Measurements from ENCODE around the gene SLC33A1. TPM values are rescaled to one million over a fixed set of nuclear protein-coding genes. Genes with fewer than 3 reads are reported as not detected.

The SLC33A1 gene
- total and polyA plus RNA-seq, 2 of the 13 experiments (the other 11 are each of a cell fraction or from before 2014, with no cell fraction given): 20.0 to 32.1 TPM

DNA sequence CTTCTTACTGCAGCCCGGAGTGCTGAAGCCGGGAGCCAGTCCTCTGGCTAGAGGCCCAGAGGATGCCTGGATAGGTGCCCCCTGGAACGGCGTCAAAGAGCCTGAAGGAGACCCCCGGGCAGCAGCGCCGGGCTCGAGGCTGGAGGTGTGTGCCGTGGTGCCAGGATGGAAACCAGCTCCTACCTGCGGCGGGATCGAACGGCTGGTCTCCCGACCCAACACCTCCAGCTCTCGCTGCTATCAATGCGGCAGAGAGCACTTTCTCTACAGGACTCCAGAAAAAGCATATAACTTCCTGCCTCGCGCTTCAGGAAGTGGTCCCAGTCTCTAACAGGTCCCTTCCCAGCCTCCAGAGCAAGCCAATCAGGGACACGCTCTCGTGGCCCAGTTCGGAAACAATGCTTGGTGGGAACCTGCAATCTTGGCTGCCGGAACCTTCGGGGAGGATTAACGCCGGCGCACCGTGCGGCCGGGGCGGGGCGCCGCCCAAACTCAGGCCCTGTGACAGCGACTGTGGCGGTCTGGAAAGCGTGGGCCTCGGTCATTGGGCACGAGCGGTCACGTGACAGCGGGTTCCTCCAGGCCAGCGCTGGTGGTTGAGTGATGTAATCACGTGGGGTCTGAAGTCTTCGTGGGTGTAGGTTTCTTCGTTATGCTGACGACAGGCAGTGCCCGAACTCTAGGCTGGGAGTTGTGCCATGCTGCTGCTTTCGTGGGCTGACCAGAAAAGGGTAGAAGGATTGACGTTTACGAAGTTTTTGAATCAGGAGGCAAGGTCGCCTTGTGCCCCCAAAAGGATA is at the start of gene SLC33A1 (continued):
- TF ChIP-seq, protein P1, sequence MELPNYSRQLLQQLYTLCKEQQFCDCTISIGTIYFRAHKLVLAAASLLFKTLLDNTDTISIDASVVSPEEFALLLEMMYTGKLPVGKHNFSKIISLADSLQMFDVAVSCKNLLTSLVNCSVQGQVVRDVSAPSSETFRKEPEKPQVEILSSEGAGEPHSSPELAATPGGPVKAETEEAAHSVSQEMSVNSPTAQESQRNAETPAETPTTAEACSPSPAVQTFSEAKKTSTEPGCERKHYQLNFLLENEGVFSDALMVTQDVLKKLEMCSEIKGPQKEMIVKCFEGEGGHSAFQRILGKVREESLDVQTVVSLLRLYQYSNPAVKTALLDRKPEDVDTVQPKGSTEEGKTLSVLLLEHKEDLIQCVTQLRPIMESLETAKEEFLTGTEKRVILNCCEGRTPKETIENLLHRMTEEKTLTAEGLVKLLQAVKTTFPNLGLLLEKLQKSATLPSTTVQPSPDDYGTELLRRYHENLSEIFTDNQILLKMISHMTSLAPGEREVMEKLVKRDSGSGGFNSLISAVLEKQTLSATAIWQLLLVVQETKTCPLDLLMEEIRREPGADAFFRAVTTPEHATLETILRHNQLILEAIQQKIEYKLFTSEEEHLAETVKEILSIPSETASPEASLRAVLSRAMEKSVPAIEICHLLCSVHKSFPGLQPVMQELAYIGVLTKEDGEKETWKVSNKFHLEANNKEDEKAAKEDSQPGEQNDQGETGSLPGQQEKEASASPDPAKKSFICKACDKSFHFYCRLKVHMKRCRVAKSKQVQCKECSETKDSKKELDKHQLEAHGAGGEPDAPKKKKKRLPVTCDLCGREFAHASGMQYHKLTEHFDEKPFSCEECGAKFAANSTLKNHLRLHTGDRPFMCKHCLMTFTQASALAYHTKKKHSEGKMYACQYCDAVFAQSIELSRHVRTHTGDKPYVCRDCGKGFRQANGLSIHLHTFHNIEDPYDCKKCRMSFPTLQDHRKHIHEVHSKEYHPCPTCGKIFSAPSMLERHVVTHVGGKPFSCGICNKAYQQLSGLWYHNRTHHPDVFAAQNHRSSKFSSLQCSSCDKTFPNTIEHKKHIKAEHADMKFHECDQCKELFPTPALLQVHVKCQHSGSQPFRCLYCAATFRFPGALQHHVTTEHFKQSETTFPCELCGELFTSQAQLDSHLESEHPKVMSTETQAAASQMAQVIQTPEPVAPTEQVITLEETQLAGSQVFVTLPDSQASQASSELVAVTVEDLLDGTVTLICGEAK (IDR thresholded peaks at IDR 0.05): peak; percentile 96
- TF ChIP-seq, protein P1 (CRISPR knock-in tag; IDR thresholded peaks at IDR 0.05): no peak; the same call in 1 of the 2 replicates
- TF ChIP-seq ZNF839 (CRISPR knock-in tag; IDR thresholded peaks at IDR 0.05; ENCODE audit: borderline replicate concordance): no peak
- peak; percentile 67; the same call in 1 of the 2 replicates for TF ChIP-seq SALL2 (CRISPR knock-in tag; IDR thresholded peaks at IDR 0.05)
- peak; percentile 95 for TF ChIP-seq ZFP1 (CRISPR knock-in tag; IDR thresholded peaks at IDR 0.05)
- peak; percentile 85 for TF ChIP-seq ZBTB38 (CRISPR knock-in tag; IDR thresholded peaks at IDR 0.05)
- TF ChIP-seq, protein P2, sequence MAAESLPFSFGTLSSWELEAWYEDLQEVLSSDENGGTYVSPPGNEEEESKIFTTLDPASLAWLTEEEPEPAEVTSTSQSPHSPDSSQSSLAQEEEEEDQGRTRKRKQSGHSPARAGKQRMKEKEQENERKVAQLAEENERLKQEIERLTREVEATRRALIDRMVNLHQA (CRISPR knock-in tag; IDR thresholded peaks at IDR 0.05): no peak
- peak; percentile 99 for TF ChIP-seq SPEN (CRISPR knock-in tag; IDR thresholded peaks at IDR 0.05; ENCODE audit: low read depth)
- peak; percentile 98 for TF ChIP-seq MIXL1 (CRISPR knock-in tag; IDR thresholded peaks at IDR 0.05)
- TF ChIP-seq, protein P3, sequence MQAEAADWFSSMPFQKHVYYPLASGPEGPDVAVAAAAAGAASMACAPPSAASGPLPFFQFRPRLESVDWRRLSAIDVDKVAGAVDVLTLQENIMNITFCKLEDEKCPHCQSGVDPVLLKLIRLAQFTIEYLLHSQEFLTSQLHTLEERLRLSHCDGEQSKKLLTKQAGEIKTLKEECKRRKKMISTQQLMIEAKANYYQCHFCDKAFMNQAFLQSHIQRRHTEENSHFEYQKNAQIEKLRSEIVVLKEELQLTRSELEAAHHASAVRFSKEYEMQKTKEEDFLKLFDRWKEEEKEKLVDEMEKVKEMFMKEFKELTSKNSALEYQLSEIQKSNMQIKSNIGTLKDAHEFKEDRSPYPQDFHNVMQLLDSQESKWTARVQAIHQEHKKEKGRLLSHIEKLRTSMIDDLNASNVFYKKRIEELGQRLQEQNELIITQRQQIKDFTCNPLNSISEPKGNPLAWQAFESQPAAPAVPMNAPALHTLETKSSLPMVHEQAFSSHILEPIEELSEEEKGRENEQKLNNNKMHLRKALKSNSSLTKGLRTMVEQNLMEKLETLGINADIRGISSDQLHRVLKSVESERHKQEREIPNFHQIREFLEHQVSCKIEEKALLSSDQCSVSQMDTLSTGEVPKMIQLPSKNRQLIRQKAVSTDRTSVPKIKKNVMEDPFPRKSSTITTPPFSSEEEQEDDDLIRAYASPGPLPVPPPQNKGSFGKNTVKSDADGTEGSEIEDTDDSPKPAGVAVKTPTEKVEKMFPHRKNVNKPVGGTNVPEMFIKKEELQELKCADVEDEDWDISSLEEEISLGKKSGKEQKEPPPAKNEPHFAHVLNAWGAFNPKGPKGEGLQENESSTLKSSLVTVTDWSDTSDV (CRISPR knock-in tag; IDR thresholded peaks at IDR 0.05): no peak
- TF ChIP-seq SNAI1 (CRISPR knock-in tag; IDR thresholded peaks at IDR 0.05; ENCODE audit: borderline replicate concordance): peak; percentile 46; the same call in 1 of the 2 replicates
- peak; percentile 86 to 94 for TF ChIP-seq POLR2A (IDR thresholded peaks at IDR 0.05; ENCODE audit: insufficient read depth in 1 of 2, low read depth in 2 of 2, low read length in 2 of 2)
- peak; percentile 94; the same call in 1 of the 2 replicates for TF ChIP-seq ZNF558 (CRISPR knock-in tag; IDR thresholded peaks at IDR 0.05; ENCODE audit: borderline replicate concordance)
- TF ChIP-seq ZIK1 (CRISPR knock-in tag; IDR thresholded peaks at IDR 0.05; ENCODE audit: borderline replicate concordance, low read depth): peak; percentile 82; the same call in 1 of the 2 replicates
- peak; percentile 94 for TF ChIP-seq KLF6 (CRISPR knock-in tag; IDR thresholded peaks at IDR 0.05)
- TF ChIP-seq MYNN (CRISPR knock-in tag; IDR thresholded peaks at IDR 0.05; ENCODE audit: low read depth): peak; percentile 59; the same call in 1 of the 2 replicates
- TF ChIP-seq MYC (CRISPR knock-in tag; IDR thresholded peaks at IDR 0.05; ENCODE audit: borderline replicate concordance): peak; percentile 92; the same call in 1 of the 2 replicates
- TF ChIP-seq ZSCAN20 (CRISPR knock-in tag; IDR thresholded peaks at IDR 0.05; ENCODE audit: borderline replicate concordance): no peak
